Stimulated activated CD8-positive, alpha-beta memory T cell treated with anti-CD3 and anti-CD28 coated beads, Interleukin-4, amount 100 ng/mL, for 4 hours (primary cell): ENCODE data around the gene NUP188.

Experiments used
- DNase-seq, 2 donors: peaks; one replicate each; pipeline ENCODE4 v3.0.0-alpha.2; 2020; ENCODE audit warnings: low read depth in 2 of 2, low spot score in 1 of 2

NUP188 gene, protein sequence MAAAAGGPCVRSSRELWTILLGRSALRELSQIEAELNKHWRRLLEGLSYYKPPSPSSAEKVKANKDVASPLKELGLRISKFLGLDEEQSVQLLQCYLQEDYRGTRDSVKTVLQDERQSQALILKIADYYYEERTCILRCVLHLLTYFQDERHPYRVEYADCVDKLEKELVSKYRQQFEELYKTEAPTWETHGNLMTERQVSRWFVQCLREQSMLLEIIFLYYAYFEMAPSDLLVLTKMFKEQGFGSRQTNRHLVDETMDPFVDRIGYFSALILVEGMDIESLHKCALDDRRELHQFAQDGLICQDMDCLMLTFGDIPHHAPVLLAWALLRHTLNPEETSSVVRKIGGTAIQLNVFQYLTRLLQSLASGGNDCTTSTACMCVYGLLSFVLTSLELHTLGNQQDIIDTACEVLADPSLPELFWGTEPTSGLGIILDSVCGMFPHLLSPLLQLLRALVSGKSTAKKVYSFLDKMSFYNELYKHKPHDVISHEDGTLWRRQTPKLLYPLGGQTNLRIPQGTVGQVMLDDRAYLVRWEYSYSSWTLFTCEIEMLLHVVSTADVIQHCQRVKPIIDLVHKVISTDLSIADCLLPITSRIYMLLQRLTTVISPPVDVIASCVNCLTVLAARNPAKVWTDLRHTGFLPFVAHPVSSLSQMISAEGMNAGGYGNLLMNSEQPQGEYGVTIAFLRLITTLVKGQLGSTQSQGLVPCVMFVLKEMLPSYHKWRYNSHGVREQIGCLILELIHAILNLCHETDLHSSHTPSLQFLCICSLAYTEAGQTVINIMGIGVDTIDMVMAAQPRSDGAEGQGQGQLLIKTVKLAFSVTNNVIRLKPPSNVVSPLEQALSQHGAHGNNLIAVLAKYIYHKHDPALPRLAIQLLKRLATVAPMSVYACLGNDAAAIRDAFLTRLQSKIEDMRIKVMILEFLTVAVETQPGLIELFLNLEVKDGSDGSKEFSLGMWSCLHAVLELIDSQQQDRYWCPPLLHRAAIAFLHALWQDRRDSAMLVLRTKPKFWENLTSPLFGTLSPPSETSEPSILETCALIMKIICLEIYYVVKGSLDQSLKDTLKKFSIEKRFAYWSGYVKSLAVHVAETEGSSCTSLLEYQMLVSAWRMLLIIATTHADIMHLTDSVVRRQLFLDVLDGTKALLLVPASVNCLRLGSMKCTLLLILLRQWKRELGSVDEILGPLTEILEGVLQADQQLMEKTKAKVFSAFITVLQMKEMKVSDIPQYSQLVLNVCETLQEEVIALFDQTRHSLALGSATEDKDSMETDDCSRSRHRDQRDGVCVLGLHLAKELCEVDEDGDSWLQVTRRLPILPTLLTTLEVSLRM (N-terminal part only)

DNA sequence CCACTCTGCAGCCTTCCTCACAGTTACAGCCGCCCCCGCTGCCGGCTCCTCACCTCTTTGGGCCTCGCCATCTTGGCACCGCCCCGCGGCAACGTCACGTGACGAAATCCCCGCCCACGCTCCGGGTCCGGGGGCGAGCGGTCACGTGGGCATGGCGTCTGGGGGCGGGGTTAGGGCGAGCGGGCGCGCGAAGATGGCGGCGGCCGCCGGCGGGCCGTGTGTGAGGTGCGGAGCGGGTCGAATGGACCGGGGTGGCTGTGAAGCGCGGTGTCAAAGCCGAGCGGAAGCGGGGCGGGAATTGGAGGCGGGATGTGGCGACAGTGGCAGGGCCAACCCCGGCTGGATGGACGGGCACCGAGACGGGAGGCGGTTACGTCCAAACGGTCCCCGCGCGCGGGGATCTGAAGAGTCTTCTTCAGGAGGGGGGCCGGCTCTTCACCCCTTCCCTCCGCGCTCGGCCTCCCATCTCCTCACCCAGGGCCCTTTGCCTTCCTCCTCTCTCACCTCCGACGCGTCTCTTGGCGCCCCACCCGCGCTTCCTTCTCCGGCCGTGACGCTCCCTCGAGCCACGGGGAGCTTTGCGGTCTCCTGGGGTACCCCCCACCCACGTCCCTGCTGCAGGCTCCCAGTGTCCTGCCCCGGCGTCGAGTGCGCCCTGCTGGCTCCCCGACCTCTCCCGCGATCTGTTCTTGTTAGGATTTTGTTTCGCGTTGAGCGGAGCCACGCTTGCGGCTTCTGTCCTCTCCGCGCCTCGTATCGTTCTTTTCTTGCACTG lies at the start of gene NUP188, which contains the start of gene DOLK:
Gene NUP188 (plus strand): TSS at position 173 of the 775 bp plus-strand sequence. CDS start 21 bp downstream, at position 194.
Gene DOLK (minus strand): TSS at position 77 of the 775 bp plus-strand sequence. CDS start 300 bp downstream, outside the sequence.
- DNase-seq = peak; percentile 97 to 100

DNA sequence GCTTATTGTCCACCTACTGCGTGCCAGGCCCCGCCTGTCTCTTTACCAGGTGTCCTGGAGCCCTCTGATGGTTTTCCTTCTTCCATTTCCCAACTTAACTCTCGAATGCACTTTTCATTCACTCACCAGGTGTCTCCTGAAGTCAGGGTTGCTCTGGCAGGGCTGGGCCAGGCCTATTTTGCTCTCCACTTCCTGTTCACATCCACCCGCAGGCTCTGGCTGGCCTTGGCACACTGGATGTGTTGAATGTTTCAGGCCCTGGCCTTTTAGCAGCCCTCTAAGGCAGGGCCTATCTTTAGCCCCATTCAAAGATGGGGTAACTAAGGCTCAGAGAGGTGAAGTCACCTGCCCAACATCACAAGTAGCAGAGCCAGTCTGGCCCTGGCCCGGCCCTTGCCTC lies 49.1 kb upstream of the NUP188 start:
- no peak for DNase-seq

DNA sequence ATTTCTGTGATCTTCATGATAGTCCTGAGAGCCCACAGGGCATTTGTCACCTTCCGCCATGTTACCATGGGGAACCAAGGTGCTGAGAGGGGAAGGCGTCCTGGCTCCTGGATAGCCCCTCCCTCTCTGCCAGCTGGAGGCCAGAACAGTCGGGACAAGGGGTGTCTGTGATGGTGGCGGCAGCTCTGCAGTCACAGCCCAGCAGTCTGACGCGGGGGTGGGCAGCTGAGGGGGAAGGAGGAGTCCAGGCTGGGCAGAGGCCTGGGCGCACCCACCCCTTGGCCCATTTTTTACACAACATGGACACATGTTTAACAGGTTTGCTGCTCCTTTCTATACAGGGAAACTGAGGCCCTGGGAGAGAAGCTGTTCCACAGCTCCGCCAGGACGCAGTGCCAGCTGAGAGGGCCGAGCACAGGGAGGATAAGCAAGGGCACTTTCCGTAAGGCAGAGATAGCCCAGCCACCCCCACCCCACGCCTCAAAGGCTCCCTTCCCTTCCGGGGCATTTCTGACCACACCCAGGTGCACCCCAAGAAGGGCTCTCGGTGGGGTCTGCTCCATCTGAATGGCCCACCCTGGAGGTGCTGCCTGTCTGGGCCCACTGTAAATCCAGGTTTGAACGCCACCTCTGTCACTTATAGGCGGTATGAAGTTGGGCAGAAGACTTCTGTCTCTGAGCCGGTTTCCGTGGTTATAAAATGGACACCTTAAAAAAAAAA lies 48.5 kb upstream of the NUP188 start:
- DNase-seq = no peak

DNA sequence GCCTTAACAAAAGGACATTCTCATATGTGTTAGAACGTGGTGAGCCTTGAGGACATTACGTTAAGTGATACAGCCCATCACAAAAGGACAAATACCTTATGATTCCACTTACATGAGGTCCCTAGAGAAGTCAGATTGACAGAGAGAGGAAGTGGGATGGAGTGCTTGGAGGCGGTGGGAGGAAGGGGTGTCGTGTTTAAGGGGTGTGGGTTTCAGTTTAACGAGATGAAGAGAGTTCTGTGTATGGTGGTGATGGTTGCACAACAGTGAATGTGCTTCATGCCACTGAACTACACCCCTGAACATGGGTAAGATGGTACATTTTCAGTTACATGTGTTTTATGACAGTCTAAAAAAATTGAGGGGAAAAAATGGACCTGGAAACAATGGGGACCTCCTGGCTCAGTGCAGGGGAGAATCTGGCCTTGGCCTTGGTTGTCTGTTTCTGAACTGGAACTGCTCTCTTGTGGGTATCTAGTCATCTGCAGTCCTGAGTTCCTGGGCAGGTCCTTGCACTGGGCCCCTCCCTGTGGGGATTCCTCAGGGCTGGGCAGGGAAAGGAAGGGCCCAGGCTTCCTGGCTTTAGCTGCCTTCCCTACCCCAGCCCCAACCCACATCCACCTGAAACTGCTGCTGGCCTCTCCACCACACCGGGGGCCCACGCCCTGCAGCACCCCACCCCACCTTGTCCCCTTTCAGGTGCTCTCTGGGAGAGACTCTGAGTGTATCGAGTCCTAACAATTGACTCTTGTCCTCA lies 47.8 kb upstream of the NUP188 start:
- no peak for DNase-seq

DNA sequence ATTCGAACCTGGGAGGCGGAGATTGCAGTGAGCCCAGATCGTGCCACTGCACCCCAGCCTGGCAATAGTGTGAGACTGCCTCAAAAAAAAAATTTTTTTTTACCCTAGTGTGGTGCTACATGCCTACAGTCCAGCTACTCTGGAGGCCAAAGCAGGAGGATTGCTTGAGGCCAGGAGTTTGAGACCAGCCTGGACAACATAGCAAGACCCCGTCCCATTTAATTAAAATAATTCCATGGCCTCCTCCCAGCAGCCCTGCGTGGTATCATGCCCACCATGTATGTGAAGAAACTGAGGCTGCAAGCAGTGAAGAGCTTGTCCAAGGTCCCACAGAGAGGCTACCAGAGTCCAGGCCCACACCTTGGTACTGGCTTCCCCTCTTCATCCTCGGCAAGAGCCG lies 46.1 kb upstream of the NUP188 start:
- no peak for DNase-seq

DNA sequence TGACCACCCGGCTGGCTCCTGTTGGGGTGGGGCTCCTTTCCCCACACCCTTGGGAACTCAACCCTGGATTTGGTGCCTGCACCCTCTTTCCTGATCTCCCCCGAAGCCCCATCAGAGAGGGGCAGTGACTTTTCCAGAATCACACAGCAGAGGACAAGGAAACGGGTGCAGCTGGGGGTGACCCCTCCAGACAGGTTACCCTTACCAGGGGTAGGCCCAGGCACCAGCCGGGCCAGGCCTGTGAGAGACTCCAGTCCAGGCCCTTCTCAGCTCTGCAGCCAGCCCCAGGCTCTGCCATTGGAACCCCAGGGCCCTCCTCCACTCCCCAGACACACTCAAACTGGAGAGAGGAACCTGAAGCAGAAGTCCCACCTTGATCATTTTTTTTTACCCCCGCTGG lies 45.7 kb upstream of the NUP188 start:
- no peak for DNase-seq

DNA sequence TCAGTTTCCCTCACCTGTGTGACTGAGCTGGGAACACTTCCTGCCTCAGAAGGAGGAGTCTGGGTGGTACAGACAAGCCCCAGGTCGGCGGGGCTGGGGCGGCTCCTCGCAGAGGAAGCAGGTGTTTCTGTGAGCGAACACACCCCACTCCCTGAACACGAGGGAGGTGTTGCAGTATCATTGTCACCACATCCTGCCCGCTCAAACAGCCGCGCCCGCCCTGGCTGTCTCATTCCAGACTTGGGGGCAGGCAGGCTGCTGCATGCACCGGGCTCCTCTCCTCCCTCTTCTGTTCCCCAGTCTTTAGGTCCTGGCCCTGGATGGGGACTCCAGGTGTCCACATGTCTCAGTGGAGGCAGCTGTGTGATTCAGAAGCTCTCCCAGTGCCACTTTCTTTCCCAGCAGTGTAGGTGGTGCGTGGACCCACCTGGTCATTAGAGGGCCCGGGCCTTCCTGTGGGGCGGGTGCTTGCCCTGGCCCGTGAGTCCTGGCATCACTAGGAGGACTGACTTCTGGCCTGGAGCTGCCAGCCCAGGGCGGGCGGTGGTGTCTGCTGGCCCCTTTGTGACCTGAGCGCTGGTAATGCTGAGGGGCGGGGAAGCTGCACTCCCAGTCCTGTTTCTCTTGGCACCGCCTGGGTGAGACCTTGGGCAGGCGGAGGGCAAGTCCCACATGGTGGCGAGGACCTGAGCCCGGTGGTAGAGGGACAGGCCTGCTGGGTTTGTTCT lies 45.0 kb upstream of the NUP188 start:
- peak; percentile 68 to 70 for DNase-seq

DNA sequence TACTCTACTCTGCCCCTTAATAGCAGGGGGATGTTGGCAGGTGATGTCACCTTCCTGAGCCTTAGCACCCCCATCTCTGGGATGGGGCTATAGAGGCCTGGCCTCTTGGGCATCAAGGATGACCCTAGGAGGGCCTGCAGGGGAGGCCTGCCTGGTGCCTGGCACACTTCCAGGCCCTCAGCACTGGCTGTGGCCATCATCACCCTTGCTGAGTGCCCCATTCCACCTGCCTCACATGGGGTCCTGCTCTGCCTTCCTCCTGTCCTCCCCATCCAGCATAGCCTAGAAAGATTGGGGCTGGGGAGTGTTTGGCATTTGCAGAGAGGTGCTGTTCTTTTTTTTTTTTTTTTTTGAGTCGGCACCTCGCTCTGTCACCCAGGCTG lies 44.4 kb upstream of the NUP188 start:
- DNase-seq = no peak

DNA sequence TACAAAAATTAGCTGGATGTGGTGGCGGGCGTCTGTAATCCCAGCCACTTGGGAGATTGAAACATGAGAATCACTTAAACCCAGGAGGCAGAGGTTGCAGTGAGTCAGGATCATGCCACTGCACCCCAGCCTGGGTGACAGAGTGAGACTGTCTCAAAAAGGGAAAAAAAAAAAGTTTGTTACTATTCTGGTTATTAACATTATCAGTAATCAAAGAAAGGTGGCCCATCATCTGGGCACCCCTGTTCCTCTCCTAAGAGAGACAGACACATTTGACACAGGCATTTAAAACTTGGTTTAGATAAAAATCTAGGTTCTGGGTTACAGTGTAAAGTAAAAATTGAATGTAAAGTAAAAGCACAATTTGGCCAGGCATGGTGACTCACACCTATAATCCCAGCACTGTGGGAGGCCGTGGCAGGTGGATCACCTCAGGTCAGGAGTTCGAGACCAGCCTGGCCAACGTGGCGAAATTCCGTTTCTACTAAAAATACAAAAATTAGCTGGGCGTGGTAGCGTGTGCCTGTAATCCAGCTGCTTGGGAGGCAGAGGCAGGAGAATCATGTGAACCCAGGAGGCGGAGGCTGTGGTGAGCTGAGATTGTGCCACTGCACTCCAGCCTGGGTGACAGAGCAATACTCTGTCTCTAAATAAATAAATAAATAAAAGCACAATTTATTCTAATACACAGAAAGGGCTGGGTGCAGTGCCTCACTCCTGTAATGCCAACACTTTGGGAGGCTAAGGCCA lies 43.5 kb upstream of the NUP188 start:
- no peak for DNase-seq

DNA sequence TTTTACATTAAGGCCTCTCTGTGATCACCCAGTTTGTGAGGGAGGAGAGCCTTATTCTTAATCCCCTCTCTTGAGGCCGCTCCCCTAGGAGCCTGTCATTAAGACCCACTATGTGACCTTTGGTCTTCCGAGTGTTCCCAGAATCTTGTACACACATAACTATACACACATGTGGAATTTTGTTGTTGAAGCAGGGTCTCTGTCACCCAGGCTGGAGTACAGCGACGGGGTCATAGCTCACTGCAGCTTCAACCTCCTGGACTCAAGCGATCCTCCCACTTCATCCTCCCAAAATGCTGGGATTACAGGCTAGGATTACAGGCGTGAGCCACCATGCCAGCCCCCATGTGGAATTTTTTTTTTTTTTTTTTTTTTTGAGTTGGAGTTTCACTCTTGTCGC lies 41.5 kb upstream of the NUP188 start:
- no peak for DNase-seq

DNA sequence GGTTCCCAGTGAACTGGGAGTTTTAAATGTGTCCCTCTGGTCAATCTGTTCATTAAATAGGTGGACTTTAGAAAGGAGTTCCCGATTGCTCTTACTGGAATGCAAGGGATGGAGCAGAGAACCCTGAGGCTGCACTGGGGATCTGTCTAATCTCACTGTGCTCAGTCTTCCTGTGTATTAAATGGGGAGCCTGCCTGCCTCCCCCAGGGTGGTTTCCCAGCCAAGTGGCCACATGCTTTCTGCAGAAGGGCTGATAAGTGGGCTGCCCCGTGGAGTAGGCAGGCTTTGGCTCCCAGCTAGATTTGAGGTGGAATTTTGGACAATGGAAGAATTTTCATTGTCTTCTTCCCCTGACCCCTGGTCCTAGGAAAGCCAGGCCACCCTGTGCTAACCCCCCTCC lies 40.8 kb upstream of the NUP188 start:
- DNase-seq = no peak

DNA sequence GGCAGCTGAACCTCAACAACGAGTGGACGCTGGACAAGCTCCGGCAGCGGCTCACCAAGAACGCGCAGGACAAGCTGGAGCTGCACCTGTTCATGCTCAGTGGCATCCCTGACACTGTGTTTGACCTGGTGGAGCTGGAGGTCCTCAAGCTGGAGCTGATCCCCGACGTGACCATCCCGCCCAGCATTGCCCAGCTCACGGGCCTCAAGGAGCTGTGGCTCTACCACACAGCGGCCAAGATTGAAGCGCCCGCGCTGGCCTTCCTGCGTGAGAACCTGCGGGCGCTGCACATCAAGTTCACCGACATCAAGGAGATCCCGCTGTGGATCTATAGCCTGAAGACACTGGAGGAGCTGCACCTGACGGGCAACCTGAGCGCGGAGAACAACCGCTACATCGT lies 39.1 kb upstream of the NUP188 start:
- no peak for DNase-seq

DNA sequence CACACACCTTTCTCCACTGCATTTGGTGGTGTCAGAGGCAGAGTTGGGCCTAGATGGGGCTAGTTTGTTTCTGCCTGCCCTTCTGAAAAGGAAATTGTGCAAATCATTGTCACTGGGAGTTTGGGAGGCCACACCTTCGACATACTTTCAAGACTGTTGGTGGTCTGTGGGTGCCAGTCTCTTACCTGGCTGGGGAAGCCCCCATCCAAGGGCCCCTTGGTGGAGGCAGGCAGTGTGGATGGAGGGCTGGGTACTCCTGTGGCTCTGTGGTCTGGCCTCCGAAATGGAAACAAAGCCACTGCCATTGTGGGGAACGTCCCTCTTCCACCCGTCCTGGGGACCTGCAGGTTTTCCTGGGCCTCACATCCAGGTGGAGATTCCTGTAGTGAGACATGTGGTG lies 37.6 kb upstream of the NUP188 start:
- no peak for DNase-seq

DNA sequence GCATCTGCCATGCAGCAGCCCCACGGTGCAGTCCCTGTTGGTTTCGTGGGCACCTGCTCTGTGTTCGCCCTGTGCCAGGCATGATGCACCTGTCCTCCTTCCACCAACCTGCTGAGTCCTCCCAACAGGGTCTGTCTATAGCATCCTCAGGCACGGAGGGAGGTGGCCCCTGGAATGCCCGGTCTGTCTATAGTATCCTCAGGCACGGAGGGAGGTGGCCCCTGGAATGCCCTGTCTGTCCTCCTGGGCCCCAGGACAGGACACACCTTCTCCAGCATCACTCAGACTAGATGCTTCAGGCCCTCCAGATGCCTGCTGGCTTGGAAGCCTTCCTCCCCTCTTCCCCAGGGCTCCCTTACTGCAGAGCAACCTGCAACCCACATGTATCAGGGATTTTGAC lies 36.6 kb upstream of the NUP188 start:
- no peak for DNase-seq

DNA sequence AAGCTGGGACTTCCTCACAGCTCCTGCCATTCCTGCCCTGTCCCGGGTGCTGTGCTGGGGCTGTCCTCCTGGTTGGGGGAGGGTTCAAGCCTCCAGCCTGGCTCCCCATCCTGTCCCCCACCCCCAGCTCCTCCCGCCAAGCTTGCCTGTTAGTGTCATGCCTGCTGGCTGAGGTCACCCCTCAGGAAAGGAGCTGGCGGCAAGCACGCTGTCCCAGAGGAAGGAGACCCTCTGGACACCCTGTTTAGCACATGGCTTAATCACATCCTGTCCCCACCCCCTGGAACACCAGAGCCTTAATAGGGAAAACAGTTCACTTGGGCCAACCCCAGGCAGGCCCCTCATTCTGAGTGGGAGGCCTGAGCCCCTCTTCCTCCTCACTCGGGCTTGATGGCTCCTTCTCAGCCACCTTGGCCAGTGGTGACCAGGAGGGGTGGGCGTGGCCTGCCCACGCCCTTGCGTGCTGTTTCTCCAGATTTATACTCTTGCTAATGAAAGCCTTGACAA lies 35.9 kb upstream of the NUP188 start:
- no peak for DNase-seq

DNA sequence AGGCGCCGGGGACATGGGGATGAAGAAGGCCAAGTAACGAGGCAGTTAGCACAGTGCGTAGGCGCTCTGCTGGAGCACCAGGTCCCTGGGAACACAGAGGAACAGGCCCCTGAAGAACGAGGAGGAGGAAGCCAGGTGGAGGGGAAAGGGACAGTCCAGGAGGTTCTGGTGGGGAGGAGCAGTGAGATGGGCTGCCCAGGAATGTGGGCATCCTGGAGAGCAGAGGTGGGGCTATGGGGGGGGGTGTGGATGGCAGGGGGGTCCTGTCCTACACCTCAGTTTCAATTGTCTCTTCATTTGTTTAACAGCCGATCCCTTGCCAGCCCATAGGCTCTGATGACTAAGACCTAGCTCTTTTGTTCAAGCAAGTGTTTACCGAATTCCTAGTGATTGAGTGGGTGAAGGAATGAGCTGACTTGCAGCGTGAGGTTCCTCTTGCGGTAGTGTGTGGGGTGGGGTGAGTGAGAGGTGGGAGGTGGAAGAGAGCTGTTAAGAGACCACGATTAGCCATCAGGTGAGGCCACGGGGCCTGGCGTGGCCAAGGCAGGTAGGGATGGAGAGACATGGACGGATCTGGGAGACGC lies 35.1 kb upstream of the NUP188 start:
- DNase-seq = no peak
